Stimulated activated CD4-positive, alpha-beta T cell treated with anti-CD3 and anti-CD28 coated beads, Interleukin-15, amount 100 ng/mL, for 1 hour (primary cell): ENCODE data around the gene PHRF1.

Source experiments
- DNase-seq, 2 donors: peaks; one replicate each; pipeline ENCODE4 v3.0.0-alpha.2; 2020; ENCODE audit warnings: low read depth in 1 of 2, low spot score in 1 of 2

The PHRF1 gene

GRCh38 chr11:593347-593746 lies 17.1 kb downstream of the PHRF1 start:
- no peak for DNase-seq

GRCh38 chr11:595400-595799 lies 19.1 kb downstream of the PHRF1 start:
- DNase-seq: no peak

GRCh38 chr11:596374-596773 lies 20.1 kb downstream of the PHRF1 start:
- no peak for DNase-seq

- DNase-seq: no peak
These were observed 21.0 kb downstream of the PHRF1 start for GRCh38 chr11:597166-597725.

- no peak for DNase-seq
These were observed 21.9 kb downstream of the PHRF1 start for GRCh38 chr11:598005-598680.

GRCh38 chr11:601573-602245 lies 25.4 kb downstream of the PHRF1 start:
- DNase-seq: no peak

GRCh38 chr11:603154-603553 lies 26.9 kb downstream of the PHRF1 start:
- no peak for DNase-seq

- DNase-seq: no peak
These were observed 29.2 kb downstream of the PHRF1 start for GRCh38 chr11:605286-606129.

GRCh38 chr11:606245-606644 lies 30.0 kb downstream of the PHRF1 start:
- DNase-seq: no peak

- DNase-seq: no peak
These were observed 30.9 kb downstream of the PHRF1 start for GRCh38 chr11:607020-607780.

- DNase-seq: no peak
These were observed 31.8 kb downstream of the PHRF1 start for GRCh38 chr11:607971-608659.

GRCh38 chr11:608791-609251 lies 32.6 kb downstream of the PHRF1 start:
- DNase-seq: no peak

GRCh38 chr11:609341-609811 lies 33.1 kb downstream of the PHRF1 start:
- no peak for DNase-seq

- DNase-seq: no peak
These were observed 34.0 kb downstream of the PHRF1 start for GRCh38 chr11:610146-610801.

- no peak for DNase-seq
These were observed 35.0 kb downstream of the PHRF1 start for GRCh38 chr11:611001-611996.

GRCh38 chr11:612201-612960 lies 36.1 kb downstream of the PHRF1 start:
- DNase-seq: no peak

GRCh38 chr11:612961-613300 lies 36.7 kb downstream of the PHRF1 start:
- no peak for DNase-seq
